Spleen (tissue), 7 donors: ENCODE results near the gene AMBRA1.
A peak's percentile ranks its signal among the peaks of the same experiment; 100 is the strongest.

ENCODE experiments used
- POLR2A ChIP-seq, 3 donors: fragments of 450-650 bp; IDR thresholded peaks; one replicate each; pipeline ENCODE4 v1.5.1; 2017; ENCODE audit warnings: antibody characterized with exemption in 3 of 3, mild to moderate bottlenecking in 1 of 3
- POLR2AphosphoS5 ChIP-seq, 3 donors: sonication (generic); formaldehyde crosslinking; IDR thresholded peaks; one replicate each; pipeline ENCODE4 v1.5.1; 2017; ENCODE audit warnings: antibody characterized with exemption in 3 of 3
- TF ChIP-seq, protein P1 (sequence below), 11 experiments: fragments of 200-600 bp in 7 of 11; fragments of 450-650 bp in 4 of 11; sonication (generic) in 4 of 11; IDR thresholded peaks in 8 of 11; conservative IDR thresholded peaks in 3 of 11; 1 replicate in 7 of 11; 2 replicates in 4 of 11; pipeline versions ENCODE4 v1.4.0 to v1.8.0; 2016 to 2021; ENCODE audit warnings: antibody characterized with exemption in 11 of 11, inconsistent platforms in 4 of 11, mild to moderate bottlenecking in 1 of 11
- donor health status: DM: no; HTN: no; CAD: no; lungs with moderate emphysema.
- donor health status: DM: no; HTN: no; CAD: no.
- donor health status: DM: no; HTN: no; CAD: no.

DNA sequence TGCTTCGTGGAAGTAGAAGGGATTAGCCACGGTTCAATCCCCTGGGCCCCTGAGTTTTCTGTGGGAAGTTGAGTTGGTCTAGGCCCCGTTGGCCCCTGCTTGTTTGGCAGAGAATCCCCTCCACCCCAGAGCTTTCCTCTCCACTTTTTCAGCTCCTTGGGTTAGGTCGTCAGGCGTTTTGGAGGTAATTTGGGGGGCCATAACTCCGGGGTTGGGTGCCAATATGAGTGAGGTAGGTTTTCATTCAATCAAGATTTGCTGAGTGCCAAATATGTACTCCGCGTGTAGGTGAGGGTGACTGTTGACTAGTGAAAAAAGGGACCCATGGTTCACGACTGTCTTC is 24.1 kb upstream of the AMBRA1 start:
- no peak for TF ChIP-seq POLR2A (IDR thresholded peaks at IDR 0.05)
- TF ChIP-seq, protein P1, sequence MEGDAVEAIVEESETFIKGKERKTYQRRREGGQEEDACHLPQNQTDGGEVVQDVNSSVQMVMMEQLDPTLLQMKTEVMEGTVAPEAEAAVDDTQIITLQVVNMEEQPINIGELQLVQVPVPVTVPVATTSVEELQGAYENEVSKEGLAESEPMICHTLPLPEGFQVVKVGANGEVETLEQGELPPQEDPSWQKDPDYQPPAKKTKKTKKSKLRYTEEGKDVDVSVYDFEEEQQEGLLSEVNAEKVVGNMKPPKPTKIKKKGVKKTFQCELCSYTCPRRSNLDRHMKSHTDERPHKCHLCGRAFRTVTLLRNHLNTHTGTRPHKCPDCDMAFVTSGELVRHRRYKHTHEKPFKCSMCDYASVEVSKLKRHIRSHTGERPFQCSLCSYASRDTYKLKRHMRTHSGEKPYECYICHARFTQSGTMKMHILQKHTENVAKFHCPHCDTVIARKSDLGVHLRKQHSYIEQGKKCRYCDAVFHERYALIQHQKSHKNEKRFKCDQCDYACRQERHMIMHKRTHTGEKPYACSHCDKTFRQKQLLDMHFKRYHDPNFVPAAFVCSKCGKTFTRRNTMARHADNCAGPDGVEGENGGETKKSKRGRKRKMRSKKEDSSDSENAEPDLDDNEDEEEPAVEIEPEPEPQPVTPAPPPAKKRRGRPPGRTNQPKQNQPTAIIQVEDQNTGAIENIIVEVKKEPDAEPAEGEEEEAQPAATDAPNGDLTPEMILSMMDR (IDR thresholded peaks at IDR 0.05 in 8 of 11, conservative IDR thresholded peaks at IDR 0.05 in 3 of 11): peak in 4 of 11 experiments; percentile 1 to 39 (median 7)
- TF ChIP-seq POLR2AphosphoS5 (IDR thresholded peaks at IDR 0.05): no peak
